Stimulated activated CD8-positive, alpha-beta memory T cell treated with anti-CD3 and anti-CD28 coated beads, Interleukin-12 subunit alpha, Interleukin-12 subunit beta, amount 100 ng/mL, for 24 hours (primary cell): ENCODE data around the gene TRPV4.
A peak's percentile ranks its signal among the peaks of the same experiment; 100 is the strongest.

Source experiments
- DNase-seq: peaks from one replicate; pipeline ENCODE4 v3.0.0-alpha.2; 2020; ENCODE audit errors: extremely low read depth

TRPV4 gene

GRCh38 chr12:109781668-109782325 is 51.4 kb downstream of the TRPV4 start:
- no peak for DNase-seq

- no peak for DNase-seq
These were observed 53.8 kb downstream of the TRPV4 start for GRCh38 chr12:109779382-109779781.

GRCh38 chr12:109778684-109779083 is 54.5 kb downstream of the TRPV4 start:
- no peak for DNase-seq

- no peak for DNase-seq
These were observed 55.7 kb downstream of the TRPV4 start for GRCh38 chr12:109777544-109777943.

GRCh38 chr12:109776624-109777023 is 56.6 kb downstream of the TRPV4 start:
- no peak for DNase-seq

- peak; percentile 34 for DNase-seq
These were observed 57.9 kb downstream of the TRPV4 start for GRCh38 chr12:109775172-109775881.

- no peak for DNase-seq
These were observed 59.7 kb downstream of the TRPV4 start for GRCh38 chr12:109773384-109774011.

- no peak for DNase-seq
These were observed 60.4 kb downstream of the TRPV4 start for GRCh38 chr12:109772622-109773321.

GRCh38 chr12:109771746-109772621 is 61.2 kb downstream of the TRPV4 start:
- DNase-seq, result no peak

GRCh38 chr12:109770861-109771670 is 62.1 kb downstream of the TRPV4 start:
- no peak for DNase-seq

- DNase-seq, result no peak
These were observed 62.9 kb downstream of the TRPV4 start for GRCh38 chr12:109770104-109770860.

- DNase-seq, result no peak
These were observed 64.1 kb downstream of the TRPV4 start for GRCh38 chr12:109768901-109769670.

- DNase-seq, result no peak
These were observed 65.0 kb downstream of the TRPV4 start for GRCh38 chr12:109767991-109768900.

- DNase-seq, result no peak
These were observed 65.7 kb downstream of the TRPV4 start for GRCh38 chr12:109767456-109767855.

GRCh38 chr12:109766251-109766778 is 66.9 kb downstream of the TRPV4 start:
- DNase-seq, result no peak

- DNase-seq, result no peak
These were observed 67.8 kb downstream of the TRPV4 start for GRCh38 chr12:109765446-109765810.

GRCh38 chr12:109764776-109765445 is 68.3 kb downstream of the TRPV4 start:
- DNase-seq, result no peak
